Right ventricle myocardium inferior (tissue), 1 donor: ENCODE data around the gene AGMO. TPM values are rescaled to one million over a fixed set of nuclear protein-coding genes. Genes with fewer than 3 reads are reported as not detected.

Source experiments
- ATAC-seq: fragments of 200-7000 bp; cut with Tn5 transposase; one replicate; pipeline ENCODE4 v1.9.1; 2020; ENCODE audit warnings: mild to moderate bottlenecking, moderate library complexity
- DNase-seq: peaks from one replicate; pipeline ENCODE4 v3.0.0; 2021; ENCODE audit errors: missing footprints
- intact Hi-C: fragments of 100-400 bp; cut with DNase I; formaldehyde crosslinking; loops from one replicate; pipeline ENCODE4 v1.11.0; 2022
- total RNA-seq: library from RNA; stranded (reverse); fragmentation: NEBNext Ultra II Directional; extraction: Animal tissue kit (Norgen Biotek cat#: 25700); gene quantifications from one replicate; pipeline ENCODE4 v1.2.1, GENCODE V29; 2021
- donor health status: DM: no; HTN: yes; CAD: no; lungs with severe emphysema.

AGMO gene
- total RNA-seq, 1 donor from 2014 or later = 0.16 TPM

- no peak for DNase-seq
- ATAC-seq = no peak
- intact Hi-C loops = no loop called here
Observed at GRCh38 chr7:15430191-15430590, 131.6 kb downstream of the AGMO start.

GRCh38 chr7:15424468-15424867 lies 137.3 kb downstream of the AGMO start:
- intact Hi-C loops = no loop called here
- DNase-seq (no peak), ATAC-seq (no peak)

- DNase-seq (no peak), ATAC-seq (no peak)
- intact Hi-C loops = no loop called here
Observed at GRCh38 chr7:15419596-15419995, 142.2 kb downstream of the AGMO start.

- ATAC-seq (no peak), DNase-seq (no peak)
- intact Hi-C loops = no loop called here
Observed at GRCh38 chr7:15418264-15418663, 143.6 kb downstream of the AGMO start.

- no peak for DNase-seq
- no peak for ATAC-seq
- intact Hi-C loops = no loop called here
Observed at GRCh38 chr7:15417341-15417988, 144.3 kb downstream of the AGMO start.

- no peak for ATAC-seq
- no peak for DNase-seq
- intact Hi-C loops = no loop called here
Observed at GRCh38 chr7:15411019-15411418, 150.8 kb downstream of the AGMO start.

- intact Hi-C loops = no loop called here
- DNase-seq = no peak
- ATAC-seq = no peak
Observed at GRCh38 chr7:15407910-15408309, 153.9 kb downstream of the AGMO start.

- ATAC-seq = no peak
- no peak for DNase-seq
- intact Hi-C loops = no loop called here
Observed at GRCh38 chr7:15403751-15404150, 158.1 kb downstream of the AGMO start.

GRCh38 chr7:15403315-15403714 lies 158.5 kb downstream of the AGMO start:
- DNase-seq (no peak), ATAC-seq (no peak)
- intact Hi-C loops = no loop called here

- intact Hi-C loops = no loop called here
- ATAC-seq = no peak
Observed at GRCh38 chr7:15402436-15403136, 159.2 kb downstream of the AGMO start.

GRCh38 chr7:15400440-15400839 lies 161.4 kb downstream of the AGMO start:
- ATAC-seq = no peak
- no peak for DNase-seq
- intact Hi-C loops = no loop called here

More at GRCh38 chr7:15402436-15403136, 159.2 kb downstream of the AGMO start:
- DNase-seq = no peak

GRCh38 chr7:15399441-15399840 lies 162.4 kb downstream of the AGMO start:
- intact Hi-C loops = no loop called here
- ATAC-seq (no peak), DNase-seq (no peak)

- ATAC-seq (no peak), DNase-seq (no peak)
- intact Hi-C loops = no loop called here
Observed at GRCh38 chr7:15397922-15398760, 163.7 kb downstream of the AGMO start.

GRCh38 chr7:15397159-15397550 lies 164.7 kb downstream of the AGMO start:
- intact Hi-C loops = no loop called here
- no peak for ATAC-seq

GRCh38 chr7:15396210-15397158 lies 165.3 kb downstream of the AGMO start:
- ATAC-seq (no peak), DNase-seq (no peak)
- intact Hi-C loops = no loop called here

More at GRCh38 chr7:15397159-15397550, 164.7 kb downstream of the AGMO start:
- DNase-seq = no peak

GRCh38 chr7:15389073-15389472 lies 172.7 kb downstream of the AGMO start:
- ATAC-seq (no peak), DNase-seq (no peak)
- intact Hi-C loops = no loop called here

- ATAC-seq = no peak
Observed at GRCh38 chr7:15378494-15379145, 183.2 kb downstream of the AGMO start.

GRCh38 chr7:15376600-15376999 lies 185.2 kb downstream of the AGMO start:
- no peak for DNase-seq
- ATAC-seq = no peak
- intact Hi-C loops = no loop called here

More at GRCh38 chr7:15378494-15379145, 183.2 kb downstream of the AGMO start:
- no peak for DNase-seq
- intact Hi-C loops = no loop called here
